Femur (tissue), 1 donor: ENCODE results near the gene DDX54.

Source experiments
- DNase-seq: peaks from one replicate; pipeline ENCODE4 v3.0.0-alpha.2; 2017

The DDX54 gene, protein sequence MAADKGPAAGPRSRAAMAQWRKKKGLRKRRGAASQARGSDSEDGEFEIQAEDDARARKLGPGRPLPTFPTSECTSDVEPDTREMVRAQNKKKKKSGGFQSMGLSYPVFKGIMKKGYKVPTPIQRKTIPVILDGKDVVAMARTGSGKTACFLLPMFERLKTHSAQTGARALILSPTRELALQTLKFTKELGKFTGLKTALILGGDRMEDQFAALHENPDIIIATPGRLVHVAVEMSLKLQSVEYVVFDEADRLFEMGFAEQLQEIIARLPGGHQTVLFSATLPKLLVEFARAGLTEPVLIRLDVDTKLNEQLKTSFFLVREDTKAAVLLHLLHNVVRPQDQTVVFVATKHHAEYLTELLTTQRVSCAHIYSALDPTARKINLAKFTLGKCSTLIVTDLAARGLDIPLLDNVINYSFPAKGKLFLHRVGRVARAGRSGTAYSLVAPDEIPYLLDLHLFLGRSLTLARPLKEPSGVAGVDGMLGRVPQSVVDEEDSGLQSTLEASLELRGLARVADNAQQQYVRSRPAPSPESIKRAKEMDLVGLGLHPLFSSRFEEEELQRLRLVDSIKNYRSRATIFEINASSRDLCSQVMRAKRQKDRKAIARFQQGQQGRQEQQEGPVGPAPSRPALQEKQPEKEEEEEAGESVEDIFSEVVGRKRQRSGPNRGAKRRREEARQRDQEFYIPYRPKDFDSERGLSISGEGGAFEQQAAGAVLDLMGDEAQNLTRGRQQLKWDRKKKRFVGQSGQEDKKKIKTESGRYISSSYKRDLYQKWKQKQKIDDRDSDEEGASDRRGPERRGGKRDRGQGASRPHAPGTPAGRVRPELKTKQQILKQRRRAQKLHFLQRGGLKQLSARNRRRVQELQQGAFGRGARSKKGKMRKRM

GRCh38 chr12:113185180-113186032 lies at the start of gene DDX54, which contains the start of gene RITA1:
TSS of gene DDX54 (minus strand) at chr12:113185478. CDS start at chr12:113185451, 27 bp downstream.
TSS of gene RITA1 (plus strand) at chr12:113185721. CDS start at chr12:113186747, 1,026 bp downstream.
- peak; percentile 88 for DNase-seq

- no peak for DNase-seq
Observed at GRCh38 chr12:113234483-113234882, 49.2 kb upstream of the DDX54 start.

- DNase-seq = no peak
Observed at GRCh38 chr12:113233967-113234366, 48.7 kb upstream of the DDX54 start.

DNA sequence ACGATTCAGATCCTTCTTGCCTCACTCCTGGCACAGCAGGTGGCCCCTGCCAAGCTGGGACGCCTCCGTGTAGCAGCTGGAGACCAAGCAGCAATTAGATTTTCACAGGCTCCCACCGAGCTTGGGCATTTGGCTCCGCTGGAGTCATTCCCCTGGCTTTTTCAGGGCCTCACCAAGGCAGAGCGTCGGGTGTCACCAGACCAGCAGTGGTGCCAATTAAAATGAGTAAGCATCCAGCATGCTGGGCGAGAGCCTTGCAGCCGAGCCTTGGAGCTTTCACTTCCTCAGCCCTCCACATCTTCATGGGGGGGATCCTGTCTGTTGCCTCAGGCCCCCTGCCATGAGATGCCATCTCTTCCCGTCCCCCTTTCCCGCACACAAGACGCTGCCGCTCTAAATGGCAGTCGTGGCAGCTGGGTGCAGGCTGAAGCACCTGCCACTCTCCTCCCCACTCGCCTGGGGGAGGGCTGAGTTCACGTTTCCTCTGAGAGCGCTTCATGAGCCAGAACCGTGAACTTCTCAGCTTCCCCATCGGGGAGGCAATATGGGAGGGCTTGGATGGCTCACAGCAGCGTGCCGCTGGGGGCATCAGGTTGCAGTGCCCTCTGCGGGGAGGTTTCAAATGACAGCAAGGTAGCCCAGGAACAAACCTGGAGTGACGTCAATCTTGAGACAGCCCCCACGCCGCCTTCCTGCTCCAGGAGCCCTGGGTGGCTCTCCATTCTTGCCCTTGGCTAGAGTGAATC lies 47.7 kb upstream of the DDX54 start:
- DNase-seq = peak; percentile 76

DNA sequence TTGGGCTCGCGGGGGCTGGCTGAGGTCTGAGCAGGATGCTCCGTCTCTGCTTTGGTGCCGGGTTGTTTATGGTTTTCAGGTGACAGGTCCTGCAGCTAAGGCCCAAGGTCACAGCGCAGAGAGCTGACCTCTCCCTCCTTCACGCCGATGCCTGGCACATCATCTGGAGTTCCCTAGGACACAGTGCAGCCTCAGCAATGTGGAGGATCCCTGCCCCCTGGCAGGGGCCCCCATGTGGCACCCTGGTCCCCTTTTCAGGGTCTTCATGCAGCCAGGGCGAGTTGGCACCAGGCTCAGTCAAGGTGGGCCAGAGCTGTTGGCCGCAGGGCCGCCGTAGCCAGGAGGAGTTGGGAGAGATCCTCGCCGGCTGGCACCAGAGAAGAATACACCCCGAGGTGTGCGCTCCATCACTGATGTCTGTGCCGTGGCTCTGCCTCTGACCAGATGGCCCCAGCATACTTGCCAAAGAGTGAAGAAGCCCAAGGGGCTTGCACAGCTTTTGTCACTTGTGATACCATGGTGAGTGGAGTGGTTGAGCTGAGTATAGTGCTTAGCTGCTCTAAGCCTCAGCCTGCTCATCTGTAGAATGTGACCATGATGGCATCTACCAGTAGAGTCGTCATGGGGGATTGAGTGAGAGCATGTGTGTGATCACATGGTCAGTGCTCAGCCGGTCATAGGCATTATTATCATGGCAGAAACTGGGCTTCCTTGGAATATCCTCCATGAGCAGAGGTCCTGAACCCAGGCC lies 47.0 kb upstream of the DDX54 start:
- DNase-seq = no peak

GRCh38 chr12:113231235-113232088 lies 46.2 kb upstream of the DDX54 start:
- DNase-seq = no peak

GRCh38 chr12:113230315-113231234 lies 45.3 kb upstream of the DDX54 start:
- no peak for DNase-seq

GRCh38 chr12:113228394-113229028 lies 43.2 kb upstream of the DDX54 start:
- DNase-seq = no peak

- DNase-seq = no peak
Observed at GRCh38 chr12:113227686-113228391, 42.6 kb upstream of the DDX54 start.

- DNase-seq = no peak
Observed at GRCh38 chr12:113226696-113227568, 41.7 kb upstream of the DDX54 start.

- no peak for DNase-seq
Observed at GRCh38 chr12:113224955-113225354, 39.7 kb upstream of the DDX54 start.

- peak; percentile 75 for DNase-seq
Observed at GRCh38 chr12:113222730-113223531, 37.7 kb upstream of the DDX54 start.

- DNase-seq = no peak
Observed at GRCh38 chr12:113221997-113222729, 36.9 kb upstream of the DDX54 start.

- peak; percentile 100 for DNase-seq
Observed at GRCh38 chr12:113221181-113221996, 36.1 kb upstream of the DDX54 start, which contains the start of gene TPCN1. TSS of gene TPCN1 (plus strand) at chr12:113221464. CDS start at chr12:113226853, 5,389 bp downstream.
